HepG2 (cell line): ENCODE results near the gene B4GALT3. TPM values are rescaled to one million over a fixed set of nuclear protein-coding genes. Genes with fewer than 3 reads are reported as not detected.

Experiments used
- AHDC1 ChIP-seq: sonication (generic); formaldehyde crosslinking; IDR thresholded peaks from 2 replicates; pipeline ENCODE4 v1.5.1; 2020; ENCODE audit warnings: mild to moderate bottlenecking, missing genetic modification reagents, borderline replicate concordance
- ATF7 ChIP-seq, 2 experiments: fragments of 450-650 bp in 1 of 2; sonication (generic) in 1 of 2; formaldehyde crosslinking in 1 of 2; IDR thresholded peaks; 2 replicates each; pipeline versions ENCODE4 v1.4.0 to v1.6.1; 2016 to 2020; ENCODE audit warnings: antibody characterized with exemption in 1 of 2, mild to moderate bottlenecking in 1 of 2, missing genetic modification reagents in 1 of 2
- CC2D1A ChIP-seq: sonication (generic); formaldehyde crosslinking; IDR thresholded peaks from 2 replicates; pipeline ENCODE4 v1.8.1; 2023; ENCODE audit warnings: mild to moderate bottlenecking, missing genetic modification reagents
- DZIP1 ChIP-seq: sonication (generic); formaldehyde crosslinking; IDR thresholded peaks from 2 replicates; pipeline ENCODE4 v1.5.0; 2020; ENCODE audit warnings: mild to moderate bottlenecking, missing genetic modification reagents
- ELF1 ChIP-seq: sonication (generic); formaldehyde crosslinking; IDR thresholded peaks from 2 replicates; pipeline ENCODE4 v1.4.0; 2020; ENCODE audit warnings: missing genetic modification reagents
- GPBP1L1 ChIP-seq: sonication (generic); formaldehyde crosslinking; IDR thresholded peaks from 2 replicates; pipeline ENCODE4 v1.5.0; 2020; ENCODE audit warnings: mild to moderate bottlenecking, missing genetic modification reagents
- MXI1 ChIP-seq: IDR thresholded peaks from 3 replicates; pipeline ENCODE4 v1.6.1; 2012; ENCODE audit warnings: low read depth, low read length, inconsistent platforms, borderline replicate concordance
- RFXAP ChIP-seq: sonication (generic); formaldehyde crosslinking; IDR thresholded peaks from 2 replicates; pipeline ENCODE4 v1.4.0; 2020; ENCODE audit warnings: missing genetic modification reagents, borderline replicate concordance
- SMARCC2 ChIP-seq: fragments of 450-650 bp; IDR thresholded peaks from 2 replicates; pipeline ENCODE4 v1.6.1; 2017; ENCODE audit warnings: antibody characterized with exemption, mild to moderate bottlenecking
- STAT5B ChIP-seq: sonication (generic); formaldehyde crosslinking; IDR thresholded peaks from 2 replicates; pipeline ENCODE4 v1.4.0; 2020; ENCODE audit warnings: missing genetic modification reagents
- TRAFD1 ChIP-seq: sonication (generic); formaldehyde crosslinking; IDR thresholded peaks from 2 replicates; pipeline ENCODE4 v1.5.1; 2020; ENCODE audit warnings: missing genetic modification reagents, mild to moderate bottlenecking, borderline replicate concordance
- YEATS4 ChIP-seq: sonication (generic); formaldehyde crosslinking; IDR thresholded peaks from 2 replicates; pipeline ENCODE4 v1.4.0; 2020; ENCODE audit warnings: missing genetic modification reagents, borderline replicate concordance
- ZNF317 ChIP-seq: sonication (generic); formaldehyde crosslinking; IDR thresholded peaks from 2 replicates; pipeline ENCODE4 v1.5.0; 2020; ENCODE audit warnings: mild to moderate bottlenecking, missing genetic modification reagents
- ZNF335 ChIP-seq: sonication (generic); formaldehyde crosslinking; IDR thresholded peaks from 2 replicates; pipeline ENCODE4 v1.4.0; 2020; ENCODE audit warnings: missing genetic modification reagents
- ZNF33A ChIP-seq: sonication (generic); formaldehyde crosslinking; IDR thresholded peaks from 2 replicates; pipeline ENCODE4 v1.5.1; 2020; ENCODE audit warnings: missing genetic modification reagents, mild to moderate bottlenecking, moderate library complexity, borderline replicate concordance
- ZNF607 ChIP-seq: sonication (generic); formaldehyde crosslinking; IDR thresholded peaks from 2 replicates; pipeline ENCODE4 v1.5.1; 2020; ENCODE audit warnings: missing genetic modification reagents, mild to moderate bottlenecking, borderline replicate concordance
- ZNF749 ChIP-seq: sonication (generic); formaldehyde crosslinking; IDR thresholded peaks from 2 replicates; pipeline ENCODE4 v1.8.0; 2022; ENCODE audit warnings: mild to moderate bottlenecking, missing genetic modification reagents, moderate library complexity, borderline replicate concordance
- polyA plus RNA-seq, 8 experiments: library from polyadenylated mRNA; depleted of rRNA in 3 of 8; stranded (reverse) in 7 of 8; unstranded in 1 of 8; fragments of >200 nt; fragmentation: Illumina TruSeq in 4 of 8; extraction: Trizol in 4 of 8; gene quantifications; 2 replicates each; pipeline versions ENCODE4 v1.2.1 to v1.2.3, GENCODE V29; 2011 to 2016; ENCODE audit warnings: low read depth in 4 of 8, missing spikeins in 1 of 8, mixed read lengths in 1 of 8; ENCODE audit not compliant: insufficient read depth in 1 of 8
- total RNA-seq, 5 experiments: library from RNA; depleted of rRNA; stranded (reverse); fragments of >200 nt; fragmentation: Illumina TruSeq; extraction: Trizol; gene quantifications; 2 replicates each; pipeline ENCODE4 v1.2.3, GENCODE V29; 2016; ENCODE audit warnings: low read depth in 1 of 5

The B4GALT3 gene
- total and polyA plus RNA-seq, 2 of the 13 experiments (the other 11 are each of a cell fraction or from before 2014, with no cell fraction given) = 35.6 to 40.4 TPM

GRCh38 chr1:161225534-161226319 lies 48.4 kb upstream of the B4GALT3 start, which contains the start of gene TOMM40L (continued):
- no peak for TF ChIP-seq SMARCC2
- peak; percentile 93; the same call in 2 of the 3 replicates for TF ChIP-seq MXI1
- no peak for TF ChIP-seq GPBP1L1 (CRISPR knock-in tag)
- no peak for TF ChIP-seq CC2D1A (CRISPR knock-in tag)
- TF ChIP-seq ZNF335 (CRISPR knock-in tag) = peak; percentile 95
- 0 out of 2 replicates have a peak, but pooled peaks have one; percentile 53 for TF ChIP-seq YEATS4
- no peak for TF ChIP-seq ZNF607 (CRISPR knock-in tag)
- no peak for TF ChIP-seq ZNF749 (CRISPR knock-in tag)
- no peak for TF ChIP-seq ATF7 (IDR thresholded peaks at IDR 0.05)
- TF ChIP-seq ATF7 (CRISPR knock-in tag; IDR thresholded peaks at IDR 0.05) = no peak
- TF ChIP-seq ZNF317 (CRISPR knock-in tag) = 0 out of 2 replicates have a peak, but pooled peaks have one; percentile 30
- TF ChIP-seq STAT5B (CRISPR knock-in tag) = no peak
- TF ChIP-seq DZIP1 = no peak
- TF ChIP-seq RFXAP = peak; percentile 36; the same call in 1 of the 2 replicates
- TF ChIP-seq ZNF33A (CRISPR knock-in tag) = no peak
- TF ChIP-seq TRAFD1 (CRISPR knock-in tag) = no peak
- TF ChIP-seq AHDC1 (CRISPR knock-in tag) = no peak
- peak; percentile 51 for TF ChIP-seq ELF1
